IMR-90 (cell line): ENCODE measurements around the gene CCR9. TPM values are rescaled to one million over a fixed set of nuclear protein-coding genes. Genes with fewer than 3 reads are reported as not detected.

Source experiments
- ATAC-seq: fragments of 200-7000 bp; cut with Tn5 transposase; 2 replicates; pipeline ENCODE4 v1.9.1; 2020; ENCODE audit warnings: low read depth, mild to moderate bottlenecking, moderate library complexity
- BruUV-seq: library from RNA; stranded (reverse); fragments of 400-500 nt; replicated peaks from 2 replicates; lab custom pipeline; 2021; lab: Mats Ljungman, UMichigan
- CTCF ChIA-PET: fragments of 300-600 bp; formaldehyde crosslinking; extraction: SDS; loops from one replicate; lab custom pipeline; 2021; ENCODE audit warnings: antibody characterized with exemption; lab: Yijun Ruan, JAX
- POLR2A ChIA-PET: fragments of 300-600 bp; sonication (Branson Sonifier 250); formaldehyde crosslinking; loops from one replicate; lab custom pipeline; 2022; ENCODE audit warnings: antibody characterized with exemption; ENCODE audit not compliant: unreplicated experiment; lab: Charles Lee
- DNase-seq: peaks from one replicate; pipeline ENCODE4 v3.0.0; 2013
- H2AFZ ChIP-seq: replicated peaks from 2 replicates; pipeline ENCODE3; 2013; ENCODE audit warnings: low read length, mild to moderate bottlenecking; ENCODE audit not compliant: poor library complexity
- H2AK5ac ChIP-seq: 2 replicates; pipeline ENCODE4 v1.6.1; 2013; ENCODE audit warnings: low read depth, low read length, inconsistent platforms
- H2AK9ac ChIP-seq: replicated peaks from 2 replicates; pipeline ENCODE3; 2013; ENCODE audit warnings: mild to moderate bottlenecking, low read depth, low read length, moderate library complexity; ENCODE audit not compliant: poor library complexity
- H2BK120ac ChIP-seq: 2 replicates; pipeline ENCODE4 v1.6.1; 2013; ENCODE audit warnings: low read depth, low read length, inconsistent platforms
- H2BK15ac ChIP-seq: 3 replicates; pipeline ENCODE4 v1.6.1; 2013; ENCODE audit warnings: low read depth, low read length, inconsistent platforms
- H2BK20ac ChIP-seq: 2 replicates; pipeline ENCODE4 v1.6.1; 2013; ENCODE audit warnings: low read depth, mild to moderate bottlenecking, inconsistent platforms, low read length, moderate library complexity
- H2BK5ac ChIP-seq: 2 replicates; pipeline ENCODE4 v1.6.1; 2013; ENCODE audit warnings: mild to moderate bottlenecking, low read depth, low read length, inconsistent platforms; ENCODE audit not compliant: poor library complexity, severe bottlenecking
- H3K14ac ChIP-seq: replicated peaks from 2 replicates; pipeline ENCODE4 v1.6.1; 2013; ENCODE audit warnings: low read depth, low read length, inconsistent platforms
- H3K18ac ChIP-seq: 2 replicates; pipeline ENCODE4 v1.6.1; 2013; ENCODE audit warnings: low read depth, low read length, control low read depth
- H3K23ac ChIP-seq: 2 replicates; pipeline ENCODE4 v1.6.1; 2013; ENCODE audit warnings: low read depth, low read length, inconsistent platforms
- H3K27ac ChIP-seq: 2 replicates; pipeline ENCODE4 v1.5.1; 2013; ENCODE audit warnings: mild to moderate bottlenecking, control low read depth, low read length; ENCODE audit not compliant: insufficient read depth
- H3K27me3 ChIP-seq: 2 replicates; pipeline ENCODE4 v1.6.1; 2013; ENCODE audit warnings: low read length; ENCODE audit not compliant: control insufficient read depth, insufficient read depth
- H3K36me3 ChIP-seq: 2 replicates; pipeline ENCODE4 v1.6.1; 2013; ENCODE audit warnings: low read length, mixed read lengths; ENCODE audit not compliant: control insufficient read depth, insufficient read depth
- H3K4ac ChIP-seq: 2 replicates; pipeline ENCODE4 v1.6.1; 2013; ENCODE audit warnings: low read depth, low read length, inconsistent platforms
- H3K4me1 ChIP-seq: 2 replicates; pipeline ENCODE4 v1.6.1; 2013; ENCODE audit warnings: low read length, mixed read lengths; ENCODE audit not compliant: control insufficient read depth, insufficient read depth
- H3K4me2 ChIP-seq: 2 replicates; pipeline ENCODE4 v1.6.1; 2013; ENCODE audit warnings: low read depth, mild to moderate bottlenecking, control low read depth, low read length, moderate library complexity
- H3K4me3 ChIP-seq: 2 replicates; pipeline ENCODE4 v1.5.1; 2013; ENCODE audit warnings: low read depth, mild to moderate bottlenecking, control low read depth, low read length, moderate library complexity; ENCODE audit not compliant: insufficient read depth
- H3K56ac ChIP-seq: 2 replicates; pipeline ENCODE4 v1.6.1; 2013; ENCODE audit warnings: low read length, inconsistent platforms; ENCODE audit not compliant: insufficient read depth; ENCODE audit errors: extremely low read depth
- H3K79me1 ChIP-seq, 2 experiments: 2 replicates each; pipeline ENCODE4 v1.6.1; 2013; ENCODE audit warnings: low read length in 2 of 2, inconsistent platforms in 1 of 2, low read depth in 1 of 2
- H3K9ac ChIP-seq: 2 replicates; pipeline ENCODE4 v1.6.1; 2013; ENCODE audit warnings: low read depth, low read length, control low read depth
- H3K9me1 ChIP-seq: 2 replicates; pipeline ENCODE4 v1.6.1; 2013; ENCODE audit warnings: low read length, inconsistent platforms; ENCODE audit not compliant: insufficient read depth
- H3K9me3 ChIP-seq: 2 replicates; pipeline ENCODE4 v1.6.1; 2013; ENCODE audit warnings: low read length; ENCODE audit not compliant: control insufficient read depth, insufficient read depth
- H4K20me1 ChIP-seq: 2 replicates; pipeline ENCODE4 v1.6.1; 2013; ENCODE audit warnings: low read length, inconsistent platforms; ENCODE audit not compliant: insufficient read depth
- H4K5ac ChIP-seq: 2 replicates; pipeline ENCODE4 v1.6.1; 2013; ENCODE audit warnings: mild to moderate bottlenecking, low read depth, low read length, control low read depth
- H4K8ac ChIP-seq, 2 experiments: 2 replicates each; pipeline ENCODE4 v1.6.1; 2013; ENCODE audit warnings: low read depth in 2 of 2, low read length in 2 of 2, control low read depth in 1 of 2, inconsistent platforms in 1 of 2
- H4K91ac ChIP-seq: 2 replicates; pipeline ENCODE4 v1.6.1; 2013; ENCODE audit warnings: low read depth, low read length, inconsistent platforms; ENCODE audit not compliant: insufficient read depth
- BHLHE40 ChIP-seq: fragments of 150-350 bp; IDR thresholded peaks from 2 replicates; pipeline ENCODE4 v1.6.1; 2016; ENCODE audit warnings: mild to moderate bottlenecking, low read depth, low read length
- CEBPB ChIP-seq: IDR thresholded peaks from 2 replicates; pipeline ENCODE4 v1.6.1; 2012; ENCODE audit warnings: low read depth, low read length, improper control_type of control experiment
- FOS ChIP-seq: fragments of 150-350 bp; IDR thresholded peaks from 2 replicates; pipeline ENCODE4 v1.6.1; 2016; ENCODE audit warnings: low read depth, low read length
- MAFK ChIP-seq: IDR thresholded peaks from 2 replicates; pipeline ENCODE4 v1.6.1; 2012; ENCODE audit warnings: low read depth, low read length, improper control_type of control experiment
- POLR2A ChIP-seq: IDR thresholded peaks from 2 replicates; pipeline ENCODE4 v1.6.1; 2012; ENCODE audit warnings: mild to moderate bottlenecking, low read depth, low read length
- RAD21 ChIP-seq: IDR thresholded peaks from 2 replicates; pipeline ENCODE4 v1.6.1; 2012; ENCODE audit warnings: low read length, improper control_type of control experiment
- RFX5 ChIP-seq: IDR thresholded peaks from 2 replicates; pipeline ENCODE4 v1.8.0; 2012; ENCODE audit warnings: low read depth, mild to moderate bottlenecking, low read length, moderate library complexity
- SMC3 ChIP-seq: fragments of 150-350 bp; IDR thresholded peaks from 2 replicates; pipeline ENCODE4 v1.6.1; 2016; ENCODE audit warnings: low read depth, mild to moderate bottlenecking, antibody characterized with exemption, low read length, moderate library complexity
- WGBS, 2 experiments: methylation state at CpG; one replicate each; pipeline versions ENCODE4 v1.1.5 to v1.1.7; 2013; ENCODE audit warnings: missing lambda C conversion rate in 2 of 2; ENCODE audit not compliant: insufficient read length in 1 of 2; ENCODE audit errors: extremely low coverage in 2 of 2; 5-methylcytosine and 5-hydroxymethylcytosine counted together
- dilution Hi-C: fragments of 300-500 bp; cut with HindIII; formaldehyde crosslinking; loops from one replicate; pipeline ENCODE4 v1.14.3; 2018; ENCODE audit warnings: low sequenced_read_pairs; ENCODE audit not compliant: unreplicated experiment
- in situ Hi-C: fragments of 300-500 bp; cut with MboI; formaldehyde crosslinking; loops from 3 replicates; pipeline ENCODE4 v1.14.3; 2019; ENCODE audit warnings: low sequenced_read_pairs, inconsistent platforms, mixed read lengths
- intact Hi-C: fragments of 100-400 bp; cut with micrococcal nuclease; formaldehyde crosslinking; loops from 2 replicates; pipeline ENCODE4 v1.10.0; 2022
- polyA plus RNA-seq, 3 experiments: library from polyadenylated mRNA; depleted of rRNA; stranded (reverse); fragments of >200 nt; gene quantifications; 2 replicates each; pipeline ENCODE4 v1.2.3, GENCODE V29; 2012; ENCODE audit warnings: low replicate concordance in 1 of 3
- total RNA-seq: library from RNA; depleted of rRNA; stranded (reverse); fragments of >200 nt; gene quantifications from 2 replicates; pipeline ENCODE4 v1.2.3, GENCODE V29; 2012
- TF ChIP-seq, protein P1 (sequence below): conservative IDR thresholded peaks from 2 replicates; pipeline ENCODE4 v1.5.1; 2012; ENCODE audit warnings: mild to moderate bottlenecking, low read depth, low read length, improper control_type of control experiment

Gene CCR9
- total and polyA plus RNA-seq, 2 of the 4 experiments (the other 2 are of a cell fraction) = not detected

DNA sequence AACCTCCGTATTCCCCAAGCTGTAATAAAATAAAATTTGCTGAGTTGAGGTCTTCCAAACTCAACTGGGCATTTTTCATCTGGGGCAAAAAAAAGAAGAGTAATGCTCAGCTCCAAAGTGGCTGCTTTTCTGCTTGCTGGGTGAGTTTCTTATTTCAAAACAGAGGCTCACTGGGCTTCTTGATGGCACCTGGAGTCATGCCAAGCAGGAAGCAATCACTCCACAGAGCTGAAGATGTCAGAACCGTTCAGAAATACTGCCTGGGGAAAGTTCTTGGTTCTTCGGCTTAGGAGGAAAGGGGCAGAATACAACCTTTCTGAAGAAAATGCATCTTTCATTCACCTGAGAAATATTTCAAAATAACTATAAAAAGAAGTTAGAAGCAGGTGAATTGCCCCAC, 4.1 kb downstream of the CCR9 start (continued):
- TF ChIP-seq, protein P1, sequence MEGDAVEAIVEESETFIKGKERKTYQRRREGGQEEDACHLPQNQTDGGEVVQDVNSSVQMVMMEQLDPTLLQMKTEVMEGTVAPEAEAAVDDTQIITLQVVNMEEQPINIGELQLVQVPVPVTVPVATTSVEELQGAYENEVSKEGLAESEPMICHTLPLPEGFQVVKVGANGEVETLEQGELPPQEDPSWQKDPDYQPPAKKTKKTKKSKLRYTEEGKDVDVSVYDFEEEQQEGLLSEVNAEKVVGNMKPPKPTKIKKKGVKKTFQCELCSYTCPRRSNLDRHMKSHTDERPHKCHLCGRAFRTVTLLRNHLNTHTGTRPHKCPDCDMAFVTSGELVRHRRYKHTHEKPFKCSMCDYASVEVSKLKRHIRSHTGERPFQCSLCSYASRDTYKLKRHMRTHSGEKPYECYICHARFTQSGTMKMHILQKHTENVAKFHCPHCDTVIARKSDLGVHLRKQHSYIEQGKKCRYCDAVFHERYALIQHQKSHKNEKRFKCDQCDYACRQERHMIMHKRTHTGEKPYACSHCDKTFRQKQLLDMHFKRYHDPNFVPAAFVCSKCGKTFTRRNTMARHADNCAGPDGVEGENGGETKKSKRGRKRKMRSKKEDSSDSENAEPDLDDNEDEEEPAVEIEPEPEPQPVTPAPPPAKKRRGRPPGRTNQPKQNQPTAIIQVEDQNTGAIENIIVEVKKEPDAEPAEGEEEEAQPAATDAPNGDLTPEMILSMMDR = no peak
- TF ChIP-seq RFX5 = no peak

DNA sequence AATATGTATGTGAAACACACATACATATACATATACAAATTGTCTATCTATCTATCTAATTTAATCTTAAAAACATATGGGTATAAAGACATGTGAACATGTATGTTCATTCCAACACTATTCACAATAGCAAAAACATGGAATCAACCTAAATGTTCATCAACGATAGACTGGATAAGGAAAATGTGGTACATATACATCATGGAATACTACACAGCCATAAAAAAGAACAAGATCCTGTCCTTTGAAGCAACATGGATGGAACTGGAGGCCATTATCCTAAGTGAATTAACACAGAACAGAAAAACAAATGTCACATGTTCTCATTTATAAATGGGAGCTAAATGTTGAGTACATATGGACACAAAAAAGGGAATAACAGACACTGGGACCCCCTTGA, 5.8 kb downstream of the CCR9 start:
- Histone ChIP-seq H4K91ac (no peak overlapping the region), H3K9me1 (peaks cover 8% of the 10 kb centered on the region; the same call in 1 of the 2 replicates), H3K9ac (no peak overlapping the region), H3K27me3 (peaks cover 10% of the 10 kb centered on the region), H3K56ac (no peak overlapping the region), H2BK20ac (no peak overlapping the region), H3K4me1 (peaks cover 7% of the 10 kb centered on the region), H4K8ac (no peak overlapping the region), H3K4me3 (no peak overlapping the region), H3K36me3 (no peaks in the 10 kb centered on the region), H2AFZ (no peak overlapping the region), H2BK5ac (no peak overlapping the region), H2AK9ac (no peak overlapping the region), H3K27ac (no peak overlapping the region), H2BK15ac (no peak overlapping the region), H3K14ac (no peak overlapping the region), H4K5ac (no peak overlapping the region), H3K4me2 (no peak overlapping the region), H3K9me3 (no peaks in the 10 kb centered on the region), H3K4ac (no peak overlapping the region), H3K79me1 (no peaks in the 10 kb centered on the region), H2AK5ac (no peak overlapping the region), H2BK120ac (no peak overlapping the region), H3K18ac (no peak overlapping the region), H4K20me1 (no peaks in the 10 kb centered on the region), H3K23ac (no peak overlapping the region)
- TF ChIP-seq CEBPB (no peak), FOS (no peak), POLR2A (no peak), BHLHE40 (no peak), RAD21 (no peak), MAFK (no peak), SMC3 (no peak)
- dilution Hi-C loops (no loop called here), in situ Hi-C loops (no loop called here), intact Hi-C loops (loop anchor here (5.0 kb wide), 1 partner anchor 45 kb away; no protein-coding TSS in a partner anchor)
- CTCF ChIA-PET = no interaction called here
- ATAC-seq (no peak), DNase-seq (no peak)
- no CpG with 5 or more reads among the region's 1 CpG for WGBS, 2 experiments
- POLR2A ChIA-PET = no interaction called here
- BruUV-seq = no TSS peak
